ENCODE results near the gene MUC5B.

Gene MUC5B

GRCh38 chr11:1221848-1222311, 986 bp upstream of the MUC5B start:
- no peak for DNase-seq (ENCODE audit: low read depth in 3 of 3)

- DNase-seq (ENCODE audit: low read depth in 3 of 3) = no peak
These were observed 662 bp downstream of the MUC5B start for GRCh38 chr11:1223346-1224110.

GRCh38 chr11:1224111-1224490, 1.2 kb downstream of the MUC5B start:
- DNase-seq (ENCODE audit: low read depth in 3 of 3) = no peak

GRCh38 chr11:1224491-1225385, 1.9 kb downstream of the MUC5B start:
- DNase-seq (ENCODE audit: low read depth in 3 of 3) = no peak

- DNase-seq (ENCODE audit: low read depth in 3 of 3) = no peak
These were observed 2.7 kb downstream of the MUC5B start for GRCh38 chr11:1225386-1226225.

GRCh38 chr11:1226226-1226985, 3.5 kb downstream of the MUC5B start:
- no peak for DNase-seq (ENCODE audit: low read depth in 3 of 3)

GRCh38 chr11:1226986-1227550, 4.2 kb downstream of the MUC5B start:
- DNase-seq (ENCODE audit: low read depth in 3 of 3) = no peak

- no peak for DNase-seq (ENCODE audit: low read depth in 3 of 3)
These were observed 4.8 kb downstream of the MUC5B start for GRCh38 chr11:1227551-1228100.

- DNase-seq (ENCODE audit: low read depth in 3 of 3) = no peak
These were observed 5.4 kb downstream of the MUC5B start for GRCh38 chr11:1228101-1228821.

GRCh38 chr11:1228921-1229451, 6.1 kb downstream of the MUC5B start:
- no peak for DNase-seq (ENCODE audit: low read depth in 3 of 3)

- no peak for DNase-seq (ENCODE audit: low read depth in 3 of 3)
These were observed 6.7 kb downstream of the MUC5B start for GRCh38 chr11:1229471-1230120.

- no peak for DNase-seq (ENCODE audit: low read depth in 3 of 3)
These were observed 7.2 kb downstream of the MUC5B start for GRCh38 chr11:1230121-1230455.

- DNase-seq (ENCODE audit: low read depth in 3 of 3) = no peak
These were observed 7.9 kb downstream of the MUC5B start for GRCh38 chr11:1230456-1231395.

- DNase-seq (ENCODE audit: low read depth in 3 of 3) = no peak
These were observed 8.6 kb downstream of the MUC5B start for GRCh38 chr11:1231396-1232020.

GRCh38 chr11:1232021-1232882, 9.4 kb downstream of the MUC5B start:
- DNase-seq (ENCODE audit: low read depth in 3 of 3) = no peak

- DNase-seq (ENCODE audit: low read depth in 3 of 3) = no peak
These were observed 10.0 kb downstream of the MUC5B start for GRCh38 chr11:1232883-1233321.

Data from stimulated activated CD4-positive, alpha-beta T cell treated with anti-CD3 and anti-CD28 coated beads, TNF-alpha, amount 100 ng/mL, for 4 hours (primary cell).